Small intestine (tissue), 7 donors: ENCODE results near the gene AKAP5. TPM values are rescaled to one million over a fixed set of nuclear protein-coding genes. Genes with fewer than 3 reads are reported as not detected.

Experiments used
- DNase-seq, 2 donors: peaks; one replicate each; pipeline versions ENCODE4 v3.0.0 to v3.0.0-alpha.2; 2013
- FAIRE-seq: peaks from 2 replicates; lab custom pipeline; 2012; peaks lifted over from hg19 to GRCh38; lab: Jason Lieb, UNC
- H3K27ac ChIP-seq, 3 donors: one replicate each; pipeline ENCODE4 v1.5.1; 2013; ENCODE audit warnings: low read length in 2 of 3, mild to moderate bottlenecking in 2 of 3, control low read depth in 1 of 3, inconsistent platforms in 1 of 3, low read depth in 1 of 3, moderate library complexity in 1 of 3
- H3K27me3 ChIP-seq, 3 donors: one replicate each; pipeline ENCODE4 v1.6.1; 2013; ENCODE audit warnings: low read length in 3 of 3, inconsistent platforms in 1 of 3; ENCODE audit not compliant: control insufficient read depth in 3 of 3, insufficient read depth in 3 of 3
- H3K36me3 ChIP-seq, 3 donors: one replicate each; pipeline ENCODE4 v1.6.1; 2013; ENCODE audit warnings: low read length in 3 of 3, inconsistent platforms in 1 of 3, low read depth in 1 of 3, mild to moderate bottlenecking in 1 of 3, moderate library complexity in 1 of 3; ENCODE audit not compliant: control insufficient read depth in 3 of 3, insufficient read depth in 2 of 3
- H3K4me1 ChIP-seq, 3 donors: one replicate each; pipeline ENCODE4 v1.6.1; 2013; ENCODE audit warnings: low read length in 2 of 3, inconsistent platforms in 1 of 3, low read depth in 1 of 3, mild to moderate bottlenecking in 1 of 3, moderate library complexity in 1 of 3; ENCODE audit not compliant: control insufficient read depth in 3 of 3, insufficient read depth in 2 of 3
- H3K4me3 ChIP-seq, 3 donors: one replicate each; pipeline ENCODE4 v1.5.1; 2013; ENCODE audit warnings: low read length in 3 of 3, control low read depth in 1 of 3, inconsistent platforms in 1 of 3, low read depth in 1 of 3, mild to moderate bottlenecking in 1 of 3, moderate library complexity in 1 of 3
- H3K9me3 ChIP-seq, 2 donors: one replicate each; pipeline ENCODE4 v1.6.1; 2013; ENCODE audit warnings: low read depth in 1 of 2, low read length in 1 of 2; ENCODE audit not compliant: control insufficient read depth in 2 of 2, insufficient read depth in 1 of 2
- WGBS, 3 donors: extraction: QIAGEN DNeasy Blood & Tissue Kit; methylation state at CpG; one replicate each; pipeline ENCODE4 v1.1.7; 2013; 5-methylcytosine and 5-hydroxymethylcytosine counted together
- polyA plus RNA-seq, 4 donors: library from polyadenylated mRNA; stranded (reverse) in 3 of 4; unstranded in 1 of 4; fragments of 200-250 nt in 3 of 4; fragments of 120-200 nt in 1 of 4; gene quantifications; one replicate each; pipeline versions ENCODE4 v1.2.1 to v1.2.3, GENCODE V29; 2013
- donor health status: healthy with polysubstance abuse.
- donor health status: control.
- donor health status: control.
- donor health status: Bipolar disorder and iron deficiency.
- donor health status: healthy.

AKAP5 gene
- polyA plus RNA-seq, 4 donors: 0.27 to 6.9 (median 0.58) TPM

DNA sequence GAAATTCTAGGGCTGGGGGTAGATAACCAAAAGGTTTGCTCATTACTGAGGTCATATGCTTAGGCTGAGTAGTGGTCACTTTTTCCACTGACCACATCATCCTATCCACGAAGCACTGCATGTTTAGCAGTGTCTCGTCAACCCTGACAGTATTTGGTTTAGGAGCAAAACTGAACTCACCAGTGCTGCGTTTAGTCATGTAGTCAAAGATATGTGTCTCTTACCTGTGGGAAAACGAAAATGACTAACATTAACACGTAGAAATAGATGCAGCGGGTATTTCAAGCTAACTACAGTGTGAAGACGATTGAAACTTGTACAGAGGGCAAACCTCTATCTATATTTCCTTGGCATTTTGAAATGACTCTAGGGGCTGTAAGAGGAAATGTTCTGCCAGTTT is 42.5 kb upstream of the AKAP5 start:
- Histone ChIP-seq H3K4me1 (no peaks in the 10 kb centered on the region), H3K27ac (no peak overlapping the region), H3K36me3 (peaks cover 5 to 47% (median 7%) of the 10 kb centered on the region in 3 donors), H3K27me3 (no peaks in the 10 kb centered on the region), H3K9me3 (no peaks in the 10 kb centered on the region), H3K4me3 (no peak overlapping the region)
- FAIRE-seq: no peak
- WGBS, 3 donors: 84 to 91% (median 86%) methylated on average over 7 of the region's 7 CpGs
- DNase-seq: no peak

DNA sequence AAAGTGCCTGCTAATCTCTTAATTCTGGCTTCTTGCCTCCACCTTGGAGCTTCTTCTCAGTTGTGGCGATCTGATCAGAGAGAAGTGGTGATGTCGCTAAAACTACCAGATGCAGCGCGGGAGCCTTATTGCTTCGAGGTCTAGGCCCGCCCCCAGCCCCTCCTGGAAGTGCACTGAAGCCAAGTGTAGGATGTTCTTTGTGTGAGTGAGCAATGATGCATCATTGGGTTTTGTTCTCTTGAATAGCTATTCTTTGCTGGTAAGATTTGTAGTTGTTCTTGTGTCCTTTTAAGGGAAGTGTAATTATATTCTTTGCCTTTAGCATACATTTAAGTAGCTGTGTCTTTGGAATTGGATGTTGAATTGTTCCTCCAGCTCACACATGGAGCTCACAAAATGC is 41.3 kb upstream of the AKAP5 start:
- Histone ChIP-seq H3K4me3 (no peak overlapping the region), H3K4me1 (no peaks in the 10 kb centered on the region), H3K27ac (no peak overlapping the region), H3K9me3 (no peaks in the 10 kb centered on the region), H3K27me3 (no peaks in the 10 kb centered on the region), H3K36me3 (peaks cover 5 to 43% (median 7%) of the 10 kb centered on the region in 3 donors)
- no peak for DNase-seq
- 93 to 95% (median 94%) methylated on average over 6 of the region's 6 CpGs for WGBS, 3 donors
- no peak for FAIRE-seq

DNA sequence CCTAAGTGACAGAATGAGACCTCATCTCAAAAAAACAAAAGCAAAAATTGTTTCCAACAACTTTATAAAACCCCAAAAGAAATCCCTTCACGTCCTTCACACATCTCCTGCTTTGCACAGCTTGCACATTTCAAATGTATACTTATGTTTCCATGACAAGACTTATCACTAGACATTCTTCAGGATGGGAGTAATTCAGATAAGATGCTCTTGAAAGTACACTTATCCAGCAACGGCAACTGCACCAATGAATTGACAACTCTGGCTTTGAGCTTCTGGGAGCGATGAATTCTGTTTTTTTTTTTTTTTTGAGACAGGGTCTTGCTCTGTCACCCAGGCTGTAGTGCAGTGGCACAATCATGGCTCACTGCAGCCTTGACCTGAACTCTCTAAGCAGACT is 30.8 kb upstream of the AKAP5 start:
- peaks cover 1 to 25% (median 6%) of the 10 kb centered on the region in 3 donors for H3K36me3 ChIP-seq
- no peak for FAIRE-seq
- WGBS, 3 donors: 83 to 87% (median 84%) methylated on average over 3 of the region's 3 CpGs

DNA sequence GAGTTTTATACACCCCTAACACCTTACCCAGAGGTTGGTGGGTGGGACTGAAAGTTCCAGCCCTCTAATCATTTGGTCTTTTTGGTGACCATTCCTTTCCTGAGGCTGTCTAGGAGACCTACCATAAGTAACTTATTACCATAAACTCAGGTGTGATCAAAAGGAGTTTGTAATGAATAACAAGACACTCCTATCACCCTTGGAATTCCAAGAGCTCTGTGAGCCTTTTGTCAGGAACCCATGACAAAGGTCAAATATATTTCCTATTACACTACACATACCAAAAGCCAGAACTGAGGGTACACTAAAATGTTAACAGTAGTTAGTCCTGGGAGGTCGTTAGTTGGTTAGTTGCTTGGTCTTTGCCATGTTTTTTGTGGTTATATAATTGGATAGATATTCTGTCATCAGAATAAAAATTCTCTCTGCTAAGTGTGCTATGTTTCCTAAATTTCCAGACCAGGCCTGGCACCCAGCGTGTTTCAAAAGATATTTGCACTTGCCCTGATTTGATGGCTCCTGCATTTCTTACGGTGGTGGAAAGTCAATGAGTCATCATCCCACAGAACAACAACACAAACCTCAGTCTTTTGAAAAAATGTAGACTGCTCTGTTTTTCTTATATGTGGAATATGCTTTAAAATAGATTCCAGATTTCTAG is 27.0 kb upstream of the AKAP5 start:
- H3K36me3 ChIP-seq: peaks cover 0 to 28% (median 6%) of the 10 kb centered on the region in 3 donors
- DNase-seq (peak; percentile 62 to 70), FAIRE-seq (no peak)
- peak overlapping the region in 1 of 3 donors; percentile 53 for H3K27ac ChIP-seq
- H3K9me3 ChIP-seq: no peaks in the 10 kb centered on the region
- H3K4me3 ChIP-seq: no peak overlapping the region
- no peaks in the 10 kb centered on the region for H3K27me3 ChIP-seq
- WGBS, 3 donors: 33 to 53% (median 36%) methylated on average over 3 of the region's 3 CpGs
- H3K4me1 ChIP-seq: peaks cover 0 to 14% (median 0%) of the 10 kb centered on the region in 3 donors

More for the DNA sequence above, 30.8 kb upstream of the AKAP5 start:
- no peaks in the 10 kb centered on the region for H3K9me3 ChIP-seq
- no peak overlapping the region for H3K4me3 ChIP-seq
- H3K27ac ChIP-seq: no peak overlapping the region
- H3K4me1 ChIP-seq: peaks cover 0 to 14% (median 0%) of the 10 kb centered on the region in 3 donors
- no peaks in the 10 kb centered on the region for H3K27me3 ChIP-seq
- DNase-seq: peak in 1 of 2 donors; percentile 26

DNA sequence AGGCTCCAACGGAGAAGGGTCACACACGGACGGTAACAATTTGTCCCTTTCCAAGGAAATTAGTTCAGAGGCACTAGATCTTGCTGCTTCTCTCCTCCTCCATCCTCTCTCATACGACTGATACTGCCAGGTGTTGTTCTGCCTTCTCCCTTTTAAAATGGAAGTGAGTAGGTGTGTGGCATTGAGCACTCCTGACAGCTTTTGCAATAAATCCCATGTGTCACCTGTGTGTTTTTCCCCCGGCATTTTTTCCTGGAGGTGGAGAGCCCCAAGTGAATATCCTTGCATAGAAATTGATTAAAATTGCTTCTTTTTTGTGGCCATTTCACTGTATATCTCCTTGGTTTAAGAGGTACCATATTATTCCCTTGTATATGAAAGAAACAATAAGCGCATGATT is 26.2 kb upstream of the AKAP5 start:
- H3K9me3 ChIP-seq: no peaks in the 10 kb centered on the region
- peaks cover 0 to 31% (median 6%) of the 10 kb centered on the region in 3 donors for H3K36me3 ChIP-seq
- WGBS, 3 donors: 93 to 96% (median 96%) methylated on average over 6 of the region's 6 CpGs
- DNase-seq (no peak), FAIRE-seq (no peak)
- no peaks in the 10 kb centered on the region for H3K27me3 ChIP-seq
- no peak overlapping the region for H3K4me3 ChIP-seq
- H3K27ac ChIP-seq: peak overlapping the region in 1 of 3 donors; percentile 53
- H3K4me1 ChIP-seq: peaks cover 0 to 14% (median 0%) of the 10 kb centered on the region in 3 donors

DNA sequence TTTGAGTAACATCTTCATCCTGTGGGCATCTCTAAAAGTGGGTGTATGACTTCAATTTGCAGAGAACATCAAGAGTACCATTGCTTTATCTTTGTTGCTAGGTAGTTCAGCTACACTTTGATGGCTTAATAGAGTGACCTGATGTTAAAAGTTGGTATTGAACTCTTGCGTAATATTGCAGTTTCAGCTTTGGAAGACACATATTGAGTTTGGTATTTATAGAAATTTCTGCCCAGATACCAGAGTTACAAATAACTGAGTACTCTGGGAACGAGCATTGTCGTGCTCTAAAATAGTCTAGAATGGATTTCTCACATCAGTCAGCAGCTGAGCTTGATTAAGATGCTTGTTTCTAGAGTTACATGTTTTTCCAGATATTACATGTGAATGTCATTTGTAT is 24.8 kb upstream of the AKAP5 start:
- H3K4me3 ChIP-seq: no peak overlapping the region
- FAIRE-seq: no peak
- WGBS, 3 donors: 95 to 98% (median 95%) methylated on average over 3 of the region's 3 CpGs
- peaks cover 0 to 38% (median 6%) of the 10 kb centered on the region in 3 donors for H3K36me3 ChIP-seq
- no peaks in the 10 kb centered on the region for H3K27me3 ChIP-seq
- peaks cover 0 to 14% (median 0%) of the 10 kb centered on the region in 3 donors for H3K4me1 ChIP-seq
- H3K27ac ChIP-seq: no peak overlapping the region
- DNase-seq: no peak
- no peaks in the 10 kb centered on the region for H3K9me3 ChIP-seq

DNA sequence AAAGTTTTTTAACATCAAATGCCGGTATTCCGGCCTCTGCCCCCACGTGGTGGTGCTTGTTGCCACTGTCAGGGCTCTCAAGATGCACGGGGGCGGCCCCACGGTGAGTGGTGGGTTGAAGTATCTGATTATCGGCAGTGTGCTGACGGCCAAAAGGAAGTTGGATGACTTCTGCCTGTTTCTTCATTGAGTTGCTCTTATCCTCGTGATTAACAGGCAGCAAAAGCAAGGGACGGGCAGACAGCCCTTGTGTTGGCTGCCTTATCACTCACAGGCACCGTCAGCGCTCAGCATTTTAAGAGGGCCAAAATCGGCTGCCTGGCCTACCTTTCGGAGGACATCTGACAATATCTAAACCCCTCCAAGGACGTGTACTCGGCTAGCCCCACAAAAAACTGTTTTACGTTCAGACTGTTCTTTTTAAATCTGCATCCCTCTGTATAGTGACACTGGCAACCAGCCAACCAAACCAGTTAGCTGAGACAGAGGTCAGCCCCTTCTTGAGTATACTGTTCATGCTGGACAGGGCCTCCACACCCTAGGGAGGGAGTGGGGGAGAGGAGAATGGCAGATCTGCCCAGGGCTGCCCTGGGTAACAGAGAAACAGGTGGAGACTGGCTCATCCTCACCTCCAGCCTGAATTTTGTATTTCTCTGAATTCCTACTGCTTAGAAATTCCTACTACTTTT is 22.9 kb upstream of the AKAP5 start:
- H3K36me3 ChIP-seq: peaks cover 0 to 46% (median 3%) of the 10 kb centered on the region in 3 donors
- no peak for DNase-seq
- no peak for FAIRE-seq
- 88 to 92% (median 92%) methylated on average over 17 of the region's 17 CpGs for WGBS, 3 donors
- peaks cover 0 to 14% (median 0%) of the 10 kb centered on the region in 3 donors for H3K4me1 ChIP-seq
- H3K9me3 ChIP-seq: no peaks in the 10 kb centered on the region
- H3K4me3 ChIP-seq: no peak overlapping the region
- H3K27me3 ChIP-seq: no peaks in the 10 kb centered on the region
- H3K27ac ChIP-seq: no peak overlapping the region

DNA sequence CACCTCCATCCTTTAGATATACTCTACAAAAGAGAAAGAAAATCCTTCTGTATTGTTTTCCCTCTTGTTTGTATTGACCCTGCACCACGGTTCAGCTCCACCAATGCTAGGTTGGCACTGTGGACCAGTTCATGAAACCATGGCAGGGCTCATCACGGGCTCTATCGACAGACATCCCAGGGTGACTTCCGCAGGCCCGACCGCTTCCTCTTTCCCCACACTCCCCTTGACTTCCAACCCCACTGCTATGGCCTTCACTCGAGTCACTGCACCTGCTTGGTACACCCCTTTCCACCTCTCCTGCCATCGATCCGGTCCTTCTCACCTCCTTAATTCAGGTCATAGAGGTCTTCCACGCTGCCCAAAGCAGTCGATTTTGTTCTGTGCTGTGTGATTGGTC is 21.2 kb upstream of the AKAP5 start:
- WGBS, 3 donors: 87 to 97% (median 92%) methylated on average over 11 of the region's 11 CpGs
- peaks cover 0 to 45% (median 3%) of the 10 kb centered on the region in 3 donors for H3K36me3 ChIP-seq
- H3K9me3 ChIP-seq: no peaks in the 10 kb centered on the region
- no peaks in the 10 kb centered on the region for H3K27me3 ChIP-seq
- H3K4me3 ChIP-seq: no peak overlapping the region
- H3K27ac ChIP-seq: no peak overlapping the region
- FAIRE-seq (no peak), DNase-seq (no peak)
- peaks cover 0 to 1% (median 0%) of the 10 kb centered on the region in 3 donors for H3K4me1 ChIP-seq
